ENCODE data around the gene OIP5.
"Not testable (repeated sequence)": the region's sequence is repeated elsewhere in the genome, so short reads cannot be mapped to it uniquely, and the experiment has no call there.

The OIP5 gene

GRCh38 chr15:41284427-41285177, 47.8 kb downstream of the OIP5 start:
- 0 out of 2 replicates have a peak, but pooled peaks have one; percentile 17 for TF ChIP-seq TAF1 (IDR thresholded peaks at IDR 0.05; ENCODE audit: low read depth, low read length)
- no peak for TF ChIP-seq PAX5 (IDR thresholded peaks at IDR 0.05; ENCODE audit: insufficient read depth, low read length, severe bottlenecking)
- no peak for TF ChIP-seq POU2F2 (IDR thresholded peaks at IDR 0.05; ENCODE audit: low read depth, low read length)
- no peak for TF ChIP-seq SPI1 (IDR thresholded peaks at IDR 0.05; ENCODE audit: low read depth, low read length)
- DNase-seq (ENCODE audit: insufficient read length, low spot score) (no peak), FAIRE-seq (peak; percentile 61)

GRCh38 chr15:41283653-41284426, 48.6 kb downstream of the OIP5 start:
- peak; percentile 91 for DNase-seq (ENCODE audit: insufficient read length, low spot score)
- no peak for TF ChIP-seq PAX5 (IDR thresholded peaks at IDR 0.05; ENCODE audit: insufficient read depth, low read length, severe bottlenecking)
- peak; percentile 92 for TF ChIP-seq POLR2AphosphoS5 (IDR thresholded peaks at IDR 0.05; ENCODE audit: low read depth, low read length)
- peak; percentile 94 for TF ChIP-seq POLR2A (IDR thresholded peaks at IDR 0.05; ENCODE audit: low read depth, low read length)
- TF ChIP-seq TAF1 (IDR thresholded peaks at IDR 0.05; ENCODE audit: low read depth, low read length), result peak; percentile 96
- peak; percentile 62; the same call in 1 of the 2 replicates for TF ChIP-seq POU2F2 (IDR thresholded peaks at IDR 0.05; ENCODE audit: low read depth, low read length)
- peak; percentile 96 for FAIRE-seq

- not testable (repeated sequence) for DNase-seq (ENCODE audit: insufficient read length, low spot score)
- FAIRE-seq, result peak; percentile 66
These were observed 49.3 kb downstream of the OIP5 start for GRCh38 chr15:41282980-41283652.

GRCh38 chr15:41282436-41282835, 50.0 kb downstream of the OIP5 start:
- not testable (repeated sequence) for DNase-seq (ENCODE audit: insufficient read length, low spot score); FAIRE-seq

GRCh38 chr15:41281236-41281635, 51.2 kb downstream of the OIP5 start:
- no peak for FAIRE-seq
- no peak for DNase-seq (ENCODE audit: insufficient read length, low spot score)

GRCh38 chr15:41279535-41280283, 52.7 kb downstream of the OIP5 start:
- TF ChIP-seq TAF1 (IDR thresholded peaks at IDR 0.05; ENCODE audit: low read depth, low read length), result no peak
- TF ChIP-seq POU2F2 (IDR thresholded peaks at IDR 0.05; ENCODE audit: low read depth, low read length), result no peak
- TF ChIP-seq POLR2A (IDR thresholded peaks at IDR 0.05; ENCODE audit: low read depth, low read length), result no peak
- no peak for DNase-seq (ENCODE audit: insufficient read length, low spot score)
- no peak for FAIRE-seq

More at GRCh38 chr15:41281236-41281635, 51.2 kb downstream of the OIP5 start:
- TF ChIP-seq SPI1 (IDR thresholded peaks at IDR 0.05; ENCODE audit: low read depth, low read length), result no peak
- no peak for TF ChIP-seq POLR2AphosphoS5 (IDR thresholded peaks at IDR 0.05; ENCODE audit: low read depth, low read length)
- no peak for TF ChIP-seq PAX5 (IDR thresholded peaks at IDR 0.05; ENCODE audit: insufficient read depth, low read length, severe bottlenecking)
- no peak for TF ChIP-seq POLR2A (IDR thresholded peaks at IDR 0.05; ENCODE audit: low read depth, low read length)
- TF ChIP-seq TAF1 (IDR thresholded peaks at IDR 0.05; ENCODE audit: low read depth, low read length), result no peak

GRCh38 chr15:41278319-41278718, 54.1 kb downstream of the OIP5 start:
- FAIRE-seq (no peak), DNase-seq (ENCODE audit: insufficient read length, low spot score) (no peak)
- TF ChIP-seq TAF1 (IDR thresholded peaks at IDR 0.05; ENCODE audit: low read depth, low read length), result no peak
- no peak for TF ChIP-seq PAX5 (IDR thresholded peaks at IDR 0.05; ENCODE audit: insufficient read depth, low read length, severe bottlenecking)
- no peak for TF ChIP-seq POLR2AphosphoS5 (IDR thresholded peaks at IDR 0.05; ENCODE audit: low read depth, low read length)
- no peak for TF ChIP-seq POLR2A (IDR thresholded peaks at IDR 0.05; ENCODE audit: low read depth, low read length)
- no peak for TF ChIP-seq POU2F2 (IDR thresholded peaks at IDR 0.05; ENCODE audit: low read depth, low read length)
- no peak for TF ChIP-seq SPI1 (IDR thresholded peaks at IDR 0.05; ENCODE audit: low read depth, low read length)

- DNase-seq (ENCODE audit: insufficient read length, low spot score) (no peak), FAIRE-seq (no peak)
- TF ChIP-seq POLR2AphosphoS5 (IDR thresholded peaks at IDR 0.05; ENCODE audit: low read depth, low read length), result no peak
- TF ChIP-seq POU2F2 (IDR thresholded peaks at IDR 0.05; ENCODE audit: low read depth, low read length), result no peak
- TF ChIP-seq PAX5 (IDR thresholded peaks at IDR 0.05; ENCODE audit: insufficient read depth, low read length, severe bottlenecking), result no peak
- TF ChIP-seq TAF1 (IDR thresholded peaks at IDR 0.05; ENCODE audit: low read depth, low read length), result no peak
- no peak for TF ChIP-seq POLR2A (IDR thresholded peaks at IDR 0.05; ENCODE audit: low read depth, low read length)
- TF ChIP-seq SPI1 (IDR thresholded peaks at IDR 0.05; ENCODE audit: low read depth, low read length), result no peak
These were observed 55.6 kb downstream of the OIP5 start for GRCh38 chr15:41276831-41277230.

- DNase-seq (ENCODE audit: insufficient read length, low spot score), result no peak
These were observed 62.5 kb downstream of the OIP5 start for GRCh38 chr15:41269887-41270286.

More at GRCh38 chr15:41269887-41270286, 62.5 kb downstream of the OIP5 start:
- no peak for FAIRE-seq
- TF ChIP-seq POLR2AphosphoS5 (IDR thresholded peaks at IDR 0.05; ENCODE audit: low read depth, low read length) (no peak), POLR2A (IDR thresholded peaks at IDR 0.05; ENCODE audit: low read depth, low read length) (no peak), PAX5 (IDR thresholded peaks at IDR 0.05; ENCODE audit: insufficient read depth, low read length, severe bottlenecking) (no peak), POU2F2 (IDR thresholded peaks at IDR 0.05; ENCODE audit: low read depth, low read length) (no peak), TAF1 (IDR thresholded peaks at IDR 0.05; ENCODE audit: low read depth, low read length) (no peak), SPI1 (IDR thresholded peaks at IDR 0.05; ENCODE audit: low read depth, low read length) (no peak)
